GM19351 (cell line): ENCODE data around the gene FRMD3.
"Not testable (repeated sequence)": the region's sequence is repeated elsewhere in the genome, so short reads cannot be mapped to it uniquely, and the experiment has no call there.

Experiments
- ATAC-seq: cut with Tn5 transposase; IDR thresholded peaks from one replicate; pipeline ENCODE4 v1.9.1; 2021; ENCODE audit warnings: mild to moderate bottlenecking, moderate library complexity; ENCODE audit not compliant: unreplicated experiment

Gene FRMD3

GRCh38 chr9:83526211-83526610 is 12.0 kb downstream of the FRMD3 start:
- no peak for ATAC-seq

DNA sequence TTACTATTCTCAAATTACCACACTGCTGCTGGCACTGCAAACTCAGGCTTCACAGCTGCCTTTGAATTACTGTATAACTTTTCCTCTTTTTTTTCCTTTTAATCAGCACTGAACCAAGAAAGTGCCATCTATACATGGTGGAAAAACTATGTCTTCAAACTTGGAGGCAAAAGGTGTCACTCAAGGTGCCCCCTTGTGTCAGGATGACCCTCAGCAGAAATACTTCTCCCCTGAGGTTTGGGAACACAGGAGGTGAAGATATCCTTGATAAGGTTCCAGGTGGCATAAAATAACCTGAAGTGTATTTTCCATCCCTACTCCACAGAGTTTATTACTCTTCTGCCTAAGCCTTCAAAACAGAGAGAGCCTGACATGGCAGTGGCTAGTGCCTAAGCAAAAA is 14.5 kb downstream of the FRMD3 start:
- ATAC-seq = no peak

GRCh38 chr9:83521411-83521810 is 16.8 kb downstream of the FRMD3 start:
- no peak for ATAC-seq

DNA sequence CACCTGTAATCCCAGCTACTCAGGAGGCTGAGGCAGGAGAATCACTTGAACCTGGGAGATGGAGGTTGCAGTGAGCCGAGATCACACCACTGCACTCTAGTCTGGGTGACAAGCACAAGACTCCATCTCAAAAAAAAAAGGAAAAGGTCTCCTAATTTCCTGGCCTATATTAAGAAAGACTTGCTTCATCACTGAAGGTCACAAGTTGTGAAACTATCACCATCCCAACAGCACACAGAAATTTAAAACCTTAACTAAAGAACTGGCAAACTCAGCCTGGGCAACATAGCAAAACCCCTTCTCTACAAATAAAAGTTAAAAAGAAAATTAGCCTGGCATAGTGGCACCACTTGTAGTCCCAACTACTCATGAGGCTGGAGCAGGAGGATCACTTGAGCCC is 17.2 kb downstream of the FRMD3 start:
- ATAC-seq = no peak

- ATAC-seq = no peak
Measured at GRCh38 chr9:83520292-83520691, 17.9 kb downstream of the FRMD3 start.

GRCh38 chr9:83517980-83518379 is 20.2 kb downstream of the FRMD3 start:
- not testable (repeated sequence) for ATAC-seq

DNA sequence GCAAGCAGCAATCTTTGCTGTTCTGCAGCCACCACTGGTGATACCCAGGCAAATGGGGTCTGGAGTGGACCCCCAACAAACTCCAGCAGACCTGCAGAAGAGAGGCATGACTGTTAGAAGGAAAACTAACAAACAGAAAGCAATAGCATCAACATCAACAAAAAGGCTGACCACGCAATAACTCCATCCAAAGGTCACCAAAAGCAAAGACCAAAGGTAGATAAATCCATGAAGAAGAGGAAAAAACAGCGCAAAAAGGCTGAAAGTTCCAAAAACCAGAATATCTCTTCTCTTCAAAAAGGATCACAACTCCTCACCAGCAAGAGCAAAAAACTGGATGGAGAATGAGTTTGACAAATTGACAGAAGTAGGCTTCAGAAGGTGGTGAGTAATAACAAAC is 23.4 kb downstream of the FRMD3 start:
- no peak for ATAC-seq

DNA sequence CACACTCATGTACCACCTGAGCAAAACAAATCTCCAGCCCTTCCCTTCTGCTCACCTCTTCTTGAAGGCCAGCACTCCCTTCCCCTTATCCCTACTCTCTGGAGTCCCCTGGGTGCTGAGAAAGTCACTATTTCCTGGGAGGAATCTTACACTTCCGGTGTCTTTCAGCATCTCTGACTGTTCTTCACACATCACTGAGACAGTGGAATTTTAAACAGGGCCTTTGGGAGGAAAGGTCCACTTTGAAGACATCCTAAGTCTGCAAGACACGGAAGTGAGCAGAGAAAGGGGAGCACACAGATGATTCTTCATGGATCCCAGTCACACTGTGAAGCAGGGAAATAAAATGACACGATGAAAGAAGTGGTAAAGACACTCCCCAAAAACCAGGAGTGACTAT is 25.6 kb downstream of the FRMD3 start:
- no peak for ATAC-seq

DNA sequence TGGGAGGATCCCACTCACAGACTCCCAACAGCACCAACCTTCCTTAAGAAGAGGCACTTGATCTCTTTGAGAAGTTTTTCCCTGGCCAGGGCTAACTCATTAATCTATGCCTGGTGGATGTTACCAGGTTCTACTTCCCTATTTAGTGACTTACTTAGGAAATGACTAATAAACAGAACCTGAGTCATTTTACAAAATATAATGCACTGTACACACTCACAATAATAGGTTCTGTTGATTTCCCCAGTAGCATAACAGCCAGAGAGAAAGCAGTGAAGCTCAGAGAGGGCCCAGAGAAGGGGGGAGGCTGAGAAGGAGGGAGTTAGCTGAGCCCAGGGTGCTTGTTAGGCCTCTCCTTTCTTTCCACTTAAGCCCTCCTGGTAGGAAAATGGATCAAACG is 27.1 kb downstream of the FRMD3 start:
- peak; percentile 96 for ATAC-seq

- ATAC-seq = no peak
Measured at GRCh38 chr9:83509402-83509801, 28.8 kb downstream of the FRMD3 start.

GRCh38 chr9:83508067-83508466 is 30.1 kb downstream of the FRMD3 start:
- ATAC-seq = no peak

- ATAC-seq = no peak
Measured at GRCh38 chr9:83505282-83505681, 32.9 kb downstream of the FRMD3 start.

DNA sequence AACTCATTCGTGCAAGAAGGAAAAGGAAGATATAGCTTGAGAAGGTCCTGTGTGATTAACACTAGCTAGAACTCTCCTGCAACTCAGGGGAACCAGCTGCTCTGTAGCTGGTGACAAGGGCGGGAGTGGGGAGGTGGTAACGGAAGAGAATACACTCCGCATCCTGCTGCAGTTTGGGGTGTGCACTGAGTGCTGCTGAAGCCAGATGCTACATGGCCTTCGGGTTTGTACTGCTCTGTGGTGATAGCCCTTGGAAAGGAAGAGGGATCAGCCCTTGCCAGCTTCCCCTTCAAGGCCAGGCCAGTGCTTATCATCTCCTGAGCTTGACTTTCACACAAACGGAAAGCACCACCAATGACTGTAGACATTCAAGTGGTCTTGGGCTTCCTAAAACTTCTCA is 34.3 kb downstream of the FRMD3 start:
- ATAC-seq = no peak

DNA sequence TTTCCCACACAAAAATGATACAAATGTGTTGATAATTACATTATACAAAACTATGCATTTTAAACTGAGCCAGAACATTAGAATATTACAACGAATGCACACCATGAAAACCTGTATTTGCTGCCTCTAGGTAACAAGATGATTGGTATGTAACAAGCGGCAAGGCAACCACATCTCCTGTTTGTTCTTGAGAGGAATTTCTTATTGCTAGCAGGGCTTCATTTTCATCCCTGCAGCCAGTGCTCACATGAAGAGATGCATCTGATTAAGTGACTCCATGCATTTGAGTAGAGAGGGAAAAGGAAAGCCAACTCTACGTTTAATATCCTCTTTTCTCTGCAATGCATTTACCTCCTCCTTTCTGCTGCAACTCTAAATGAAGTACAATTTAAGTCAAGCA is 36.6 kb downstream of the FRMD3 start:
- ATAC-seq = no peak

- no peak for ATAC-seq
Measured at GRCh38 chr9:83497441-83497840, 40.8 kb downstream of the FRMD3 start.

DNA sequence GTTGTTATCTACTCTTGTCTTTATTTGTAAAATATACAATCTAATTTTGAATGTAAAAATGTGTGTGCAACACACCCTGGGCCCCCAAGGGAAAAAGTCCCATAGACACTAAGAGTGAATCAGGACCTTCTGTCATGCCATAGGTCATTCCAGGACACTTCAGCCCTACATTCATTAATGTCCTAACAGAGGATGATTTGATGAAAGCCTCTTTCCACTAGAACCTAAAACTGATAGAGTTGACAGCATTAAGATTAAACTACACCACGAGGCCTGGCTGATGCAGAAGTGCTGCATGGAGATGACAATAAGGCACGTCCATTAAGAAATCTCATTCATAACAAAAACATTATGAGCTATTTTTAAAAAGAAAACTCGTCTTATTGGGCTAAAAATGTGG is 46.2 kb downstream of the FRMD3 start:
- ATAC-seq = no peak

DNA sequence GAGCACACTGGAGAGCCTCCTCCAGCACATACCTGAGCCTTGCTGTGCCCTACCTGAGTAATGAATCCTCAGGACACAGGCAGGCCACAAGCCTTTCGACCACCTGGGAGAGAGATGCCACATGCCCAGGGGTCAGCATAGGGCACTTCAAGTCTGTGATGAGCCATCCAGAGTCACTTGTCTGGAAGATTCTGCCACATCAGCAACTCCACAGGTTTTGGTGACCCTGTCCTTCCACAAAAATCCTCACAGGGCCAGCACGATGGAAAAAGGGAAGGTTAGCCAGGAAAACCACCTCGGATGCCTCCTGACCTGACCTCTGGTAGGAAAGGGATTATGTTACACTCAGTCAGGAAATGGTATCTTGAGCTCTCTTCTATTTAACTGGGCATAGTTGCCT is 46.8 kb downstream of the FRMD3 start:
- ATAC-seq = no peak

DNA sequence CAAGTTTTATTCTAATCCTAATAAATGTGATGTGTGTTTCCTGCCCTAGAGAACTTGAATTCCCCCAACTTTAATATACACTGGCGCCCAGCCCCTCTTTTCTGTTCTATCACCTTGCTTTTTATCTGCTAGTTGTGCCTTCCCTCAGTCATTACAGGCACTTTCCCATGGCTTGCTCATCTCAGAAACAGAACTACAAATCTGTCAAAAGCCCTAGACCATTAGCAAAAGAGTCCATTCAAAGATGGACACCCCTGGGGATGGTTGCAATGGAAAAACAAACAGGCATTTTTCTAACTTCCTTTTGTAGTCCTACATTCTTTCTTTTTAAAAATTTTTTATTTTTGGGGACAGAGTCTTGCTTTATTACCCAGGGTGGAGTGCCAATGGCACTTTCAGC is 48.2 kb downstream of the FRMD3 start:
- ATAC-seq = no peak

DNA sequence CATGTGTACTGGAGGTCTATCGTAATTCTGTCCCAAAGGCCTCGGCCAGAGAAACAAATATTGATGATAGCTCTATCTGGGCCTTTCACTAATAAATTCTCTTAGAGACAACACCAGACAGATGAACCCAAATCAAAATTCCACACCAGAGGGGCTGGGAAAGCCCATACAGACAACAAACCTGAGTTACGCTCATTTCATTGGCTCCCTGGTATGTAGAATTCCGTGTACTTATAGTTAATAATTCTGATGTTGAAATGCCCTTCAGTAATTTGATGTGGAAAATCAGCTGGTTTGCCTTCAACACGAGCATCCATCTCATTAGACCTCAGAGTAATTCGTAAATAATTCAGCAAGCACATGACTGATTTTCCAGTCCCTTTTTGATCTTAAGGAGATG is 53.2 kb downstream of the FRMD3 start:
- no peak for ATAC-seq

DNA sequence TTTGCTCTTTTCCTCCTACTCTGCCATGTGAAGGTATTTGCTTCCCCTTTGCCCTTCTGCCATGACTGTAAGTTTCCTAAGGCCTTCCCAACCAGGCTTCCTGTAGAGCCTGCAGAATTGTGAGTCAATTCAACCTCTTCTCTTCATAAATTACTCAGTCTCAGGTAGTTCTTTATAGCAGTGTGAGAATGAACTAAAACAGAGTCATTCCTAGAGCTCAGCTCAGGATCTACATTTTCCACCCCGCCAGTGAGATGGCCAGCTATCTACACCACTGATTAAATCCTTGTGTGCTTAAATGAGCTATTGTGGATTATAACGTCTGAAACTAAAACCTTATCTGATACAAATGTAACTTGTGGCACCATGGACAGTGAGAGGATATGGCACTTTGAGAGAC is 55.0 kb downstream of the FRMD3 start:
- no peak for ATAC-seq

DNA sequence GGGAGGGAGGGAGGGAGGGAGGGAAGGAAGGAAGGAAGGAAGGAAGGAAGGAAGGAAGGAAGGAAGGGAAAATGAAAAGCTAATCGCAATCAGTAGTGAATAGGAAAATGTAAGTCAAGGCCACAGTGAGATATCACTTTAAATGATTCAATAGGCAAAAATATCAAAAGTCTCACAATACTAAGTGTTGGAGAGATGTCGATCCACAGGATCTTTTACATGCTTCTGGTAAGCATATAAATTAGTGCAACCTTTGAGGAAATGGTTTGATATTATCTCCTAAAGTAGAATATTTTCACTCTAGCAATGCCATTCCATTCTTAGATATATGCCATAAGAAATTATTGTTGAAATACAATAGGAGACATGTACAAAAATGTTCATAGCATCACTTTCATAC is 58.4 kb downstream of the FRMD3 start:
- ATAC-seq = no peak

GRCh38 chr9:83477571-83477970 is 60.6 kb downstream of the FRMD3 start:
- no peak for ATAC-seq

DNA sequence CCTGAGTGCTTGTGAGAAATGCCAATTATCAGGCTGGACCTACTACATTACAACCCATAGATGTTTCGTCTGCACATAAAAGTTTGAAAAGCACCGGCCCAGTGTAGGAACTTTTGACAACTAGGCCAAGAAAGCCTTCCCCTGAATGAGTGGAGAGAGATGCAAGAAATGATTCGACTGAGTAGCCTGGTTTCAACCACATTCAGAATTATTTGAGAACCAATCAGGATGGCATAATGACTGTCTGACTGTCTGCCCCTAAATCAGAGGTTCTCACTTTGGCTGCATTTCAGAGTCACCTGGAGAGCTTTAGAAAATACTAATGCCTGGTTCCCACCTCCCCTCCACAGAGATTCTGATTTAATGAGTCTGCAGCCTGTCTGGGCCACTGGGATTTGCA is 61.1 kb downstream of the FRMD3 start:
- no peak for ATAC-seq

- ATAC-seq = no peak
Measured at GRCh38 chr9:83476513-83476912, 61.7 kb downstream of the FRMD3 start.
